Large intestine (tissue), 3 donors: Measurements from ENCODE around the gene GLG1. TPM values are rescaled to one million over a fixed set of nuclear protein-coding genes. Genes with fewer than 3 reads are reported as not detected.
"Not testable (repeated sequence)": the region's sequence is repeated elsewhere in the genome, so short reads cannot be mapped to it uniquely, and the experiment has no call there.

ENCODE experiments used
- DNase-seq, 2 donors: peaks; one replicate each; pipeline versions ENCODE4 v3.0.0 to v3.0.0-alpha.2; 2013
- H3K27ac ChIP-seq: one replicate; pipeline ENCODE4 v1.5.1; 2013; ENCODE audit warnings: low read length
- H3K27me3 ChIP-seq: 2 replicates; pipeline ENCODE4 v1.6.1; 2013; ENCODE audit warnings: low read length; ENCODE audit not compliant: control insufficient read depth, insufficient read depth
- H3K36me3 ChIP-seq: 2 replicates; pipeline ENCODE4 v1.6.1; 2013; ENCODE audit warnings: low read length; ENCODE audit not compliant: control insufficient read depth, insufficient read depth
- H3K4me1 ChIP-seq: one replicate; pipeline ENCODE4 v1.6.1; 2013; ENCODE audit warnings: low read length; ENCODE audit not compliant: control insufficient read depth, insufficient read depth
- H3K4me3 ChIP-seq: one replicate; pipeline ENCODE4 v1.5.1; 2013; ENCODE audit warnings: low read length
- H3K9me3 ChIP-seq: one replicate; pipeline ENCODE4 v1.6.1; 2013; ENCODE audit warnings: mild to moderate bottlenecking, low read depth, low read length, moderate library complexity; ENCODE audit not compliant: control insufficient read depth
- WGBS: methylation state at CpG from one replicate; pipeline ENCODE4 v1.1.5; 2013; ENCODE audit warnings: low lambda C conversion rate; ENCODE audit not compliant: insufficient coverage; 5-methylcytosine and 5-hydroxymethylcytosine counted together
- polyA plus RNA-seq: library from polyadenylated mRNA; unstranded; fragments of 120-200 nt; gene quantifications from one replicate; pipeline ENCODE4 v1.2.1, GENCODE V29; 2013

The GLG1 gene
- polyA plus RNA-seq, 1 donor = 87.7 TPM

GRCh38 chr16:74412775-74413390 is 194.0 kb downstream of the GLG1 start:
- H3K4me3 ChIP-seq, H3K27me3 ChIP-seq, H3K36me3 ChIP-seq, H3K27ac ChIP-seq, DNase-seq, H3K4me1 ChIP-seq, H3K9me3 ChIP-seq: not testable (repeated sequence)
- WGBS = no CpG with 5 or more reads among the region's 10 CpGs

DNA sequence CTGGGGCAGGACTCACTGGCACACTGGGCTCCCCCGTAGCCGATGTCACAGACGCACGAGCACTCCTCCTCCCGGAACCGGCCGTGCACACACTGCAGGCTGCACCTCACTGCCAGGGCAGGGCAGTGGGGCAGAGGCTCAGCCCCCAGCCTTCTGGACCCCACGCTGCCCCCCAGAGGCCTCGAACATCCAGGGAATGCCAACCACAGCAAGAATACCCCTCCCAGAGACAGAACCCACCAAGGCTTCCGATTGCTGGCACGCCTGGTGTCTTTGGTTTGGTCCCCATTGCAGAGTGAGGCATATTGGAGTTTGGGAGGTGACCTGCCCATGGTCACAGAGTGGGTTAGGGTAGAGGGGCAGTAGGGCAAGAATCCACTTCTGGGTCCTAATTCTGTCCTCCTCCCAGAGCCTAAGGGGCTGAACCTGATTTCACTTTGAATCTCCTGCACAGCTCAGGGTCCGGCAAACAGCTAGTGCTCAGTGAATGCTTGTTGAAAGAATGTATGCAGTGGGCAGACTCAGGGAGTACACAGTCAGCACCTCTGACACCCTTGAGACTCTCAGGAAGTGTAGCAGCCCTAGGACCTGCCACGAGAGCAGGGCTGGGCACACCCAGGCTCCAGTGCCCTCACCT is 194.7 kb downstream of the GLG1 start:
- not testable (repeated sequence) for H3K9me3 ChIP-seq, DNase-seq, H3K27ac ChIP-seq, H3K27me3 ChIP-seq, H3K4me3 ChIP-seq, H3K4me1 ChIP-seq, H3K36me3 ChIP-seq
- WGBS = no CpG with 5 or more reads among the region's 13 CpGs

- H3K27ac ChIP-seq, H3K9me3 ChIP-seq, H3K4me3 ChIP-seq, H3K27me3 ChIP-seq, H3K36me3 ChIP-seq, H3K4me1 ChIP-seq, DNase-seq: not testable (repeated sequence)
- no CpG with 5 or more reads among the region's 9 CpGs for WGBS
Measured at GRCh38 chr16:74410981-74411380, 195.9 kb downstream of the GLG1 start.

DNA sequence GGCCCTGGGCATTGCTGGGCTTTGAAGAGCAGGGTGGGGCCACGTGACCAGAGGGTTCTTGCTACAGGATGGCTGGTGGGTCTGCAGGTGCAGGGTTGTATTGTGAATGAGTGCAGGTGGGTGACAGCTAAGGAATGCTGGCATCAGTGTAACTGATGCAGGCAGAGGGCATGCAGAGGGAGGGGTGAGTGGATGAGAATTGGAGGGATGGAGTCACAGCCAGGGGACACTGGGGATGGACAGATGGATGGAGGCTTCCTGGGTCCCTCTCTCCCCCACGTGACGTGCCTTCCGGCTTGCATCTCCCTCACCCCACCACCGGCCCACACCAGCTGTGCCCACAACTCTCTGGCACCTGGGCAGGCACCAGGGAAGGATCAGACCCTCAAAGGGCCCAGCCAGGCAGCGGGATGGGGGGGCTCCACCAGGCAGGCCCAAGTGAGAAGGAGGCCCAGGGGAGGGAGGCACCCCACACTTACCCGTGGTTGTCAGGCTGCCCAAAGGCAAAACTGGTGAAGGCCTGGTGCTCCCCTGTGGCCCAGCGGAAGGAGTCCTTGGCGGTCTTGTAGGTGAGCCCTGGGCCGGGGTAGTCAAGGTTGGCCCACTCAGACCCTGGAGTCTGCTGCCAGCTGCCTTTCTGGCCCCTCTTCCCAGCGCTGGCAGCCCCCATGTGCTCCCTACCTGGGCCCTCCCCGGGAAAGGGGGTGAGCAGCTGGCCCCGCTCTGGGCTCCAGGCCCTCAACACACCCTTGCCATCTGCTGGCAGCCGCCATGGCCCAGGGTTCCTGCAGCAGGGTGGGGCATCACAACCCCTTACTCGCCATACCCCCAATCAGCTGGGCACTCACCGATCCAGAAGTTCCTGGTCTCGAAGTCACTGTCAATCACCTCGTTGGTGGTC is 196.6 kb downstream of the GLG1 start:
- not testable (repeated sequence) for H3K9me3 ChIP-seq, H3K4me1 ChIP-seq, H3K27me3 ChIP-seq, H3K4me3 ChIP-seq, H3K36me3 ChIP-seq, H3K27ac ChIP-seq, DNase-seq
- whole genome bisulfite sequencing = no CpG with 5 or more reads among the region's 18 CpGs

DNA sequence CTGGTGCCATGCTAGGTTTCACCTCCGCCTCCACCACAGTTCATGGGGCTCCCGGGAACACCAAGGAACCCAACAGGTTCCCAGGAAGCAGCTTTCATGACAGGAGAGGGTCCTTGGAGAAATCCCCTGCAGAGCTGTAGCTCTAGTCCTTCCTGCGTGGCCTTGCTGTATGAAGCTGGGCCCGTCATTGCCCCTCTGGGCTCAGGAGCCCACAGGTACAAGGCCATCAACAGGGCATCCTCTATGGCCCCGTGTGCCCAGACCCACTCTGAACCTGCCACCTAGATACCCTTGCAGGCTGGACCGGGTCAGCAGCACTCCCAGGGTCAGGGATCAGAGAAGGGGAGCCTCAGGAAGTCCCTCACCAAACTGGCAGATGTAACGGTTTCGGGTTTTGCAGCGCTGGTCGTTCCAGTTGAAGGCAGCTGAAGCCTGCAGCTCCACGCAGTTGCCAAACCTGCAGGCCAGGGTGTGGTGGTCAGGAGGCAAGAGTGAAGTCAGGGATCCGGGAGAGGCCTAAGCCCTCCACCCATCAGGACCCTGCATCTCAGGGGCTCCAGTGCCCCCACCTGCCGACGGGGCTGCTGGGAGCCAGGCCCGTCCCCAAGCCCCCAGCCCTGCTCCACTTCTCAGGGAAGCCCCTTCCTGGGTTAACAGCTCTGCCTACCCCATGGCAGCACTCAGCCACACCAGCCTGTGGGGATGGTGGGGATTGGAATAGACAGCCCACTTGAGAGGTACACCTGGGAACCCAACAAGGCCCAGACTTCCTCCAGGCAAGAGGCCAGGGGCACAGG is 197.5 kb downstream of the GLG1 start:
- H3K9me3 ChIP-seq, H3K27me3 ChIP-seq, H3K4me3 ChIP-seq, DNase-seq, H3K4me1 ChIP-seq, H3K36me3 ChIP-seq, H3K27ac ChIP-seq: not testable (repeated sequence)
- WGBS = no CpG with 5 or more reads among the region's 15 CpGs

- not testable (repeated sequence) for H3K27me3 ChIP-seq, H3K36me3 ChIP-seq, H3K27ac ChIP-seq, H3K9me3 ChIP-seq, H3K4me1 ChIP-seq
- WGBS = no CpG with 5 or more reads among the region's 23 CpGs
- DNase-seq = peak in 1 of 2 donors; percentile 41
- H3K4me3 ChIP-seq = peak overlapping the region; percentile 39
Measured at GRCh38 chr16:74407362-74407705, 199.6 kb downstream of the GLG1 start.

- H3K27me3 ChIP-seq, H3K9me3 ChIP-seq, H3K36me3 ChIP-seq, DNase-seq, H3K27ac ChIP-seq, H3K4me1 ChIP-seq: not testable (repeated sequence)
- no CpG with 5 or more reads among the region's 71 CpGs for whole genome bisulfite sequencing
- peak overlapping the region; percentile 39 for H3K4me3 ChIP-seq
Measured at GRCh38 chr16:74406600-74407361, 200.1 kb downstream of the GLG1 start.

GRCh38 chr16:74404148-74404933 is 202.6 kb downstream of the GLG1 start:
- H3K9me3 ChIP-seq, H3K4me1 ChIP-seq, H3K27me3 ChIP-seq, H3K27ac ChIP-seq, H3K4me3 ChIP-seq, H3K36me3 ChIP-seq, DNase-seq: not testable (repeated sequence)
- no CpG with 5 or more reads among the region's 14 CpGs for WGBS

GRCh38 chr16:74400238-74400637 is 206.7 kb downstream of the GLG1 start:
- not testable (repeated sequence) for H3K4me3 ChIP-seq, H3K27ac ChIP-seq, H3K4me1 ChIP-seq, H3K27me3 ChIP-seq, H3K9me3 ChIP-seq, H3K36me3 ChIP-seq, DNase-seq
- WGBS = 90% methylated on average over 3 of the region's 4 CpGs
